ENCODE measurements around the gene MAN2B1. TPM values are rescaled to one million over a fixed set of nuclear protein-coding genes. Genes with fewer than 3 reads are reported as not detected.
"Not testable (repeated sequence)": the region's sequence is repeated elsewhere in the genome, so short reads cannot be mapped to it uniquely, and the experiment has no call there.

Gene MAN2B1
- polyA plus RNA-seq (ENCODE audit: insufficient read length in 4 of 4) = 10 to 100 TPM; 25.0 to 33.6 (median 30.1) TPM

DNA sequence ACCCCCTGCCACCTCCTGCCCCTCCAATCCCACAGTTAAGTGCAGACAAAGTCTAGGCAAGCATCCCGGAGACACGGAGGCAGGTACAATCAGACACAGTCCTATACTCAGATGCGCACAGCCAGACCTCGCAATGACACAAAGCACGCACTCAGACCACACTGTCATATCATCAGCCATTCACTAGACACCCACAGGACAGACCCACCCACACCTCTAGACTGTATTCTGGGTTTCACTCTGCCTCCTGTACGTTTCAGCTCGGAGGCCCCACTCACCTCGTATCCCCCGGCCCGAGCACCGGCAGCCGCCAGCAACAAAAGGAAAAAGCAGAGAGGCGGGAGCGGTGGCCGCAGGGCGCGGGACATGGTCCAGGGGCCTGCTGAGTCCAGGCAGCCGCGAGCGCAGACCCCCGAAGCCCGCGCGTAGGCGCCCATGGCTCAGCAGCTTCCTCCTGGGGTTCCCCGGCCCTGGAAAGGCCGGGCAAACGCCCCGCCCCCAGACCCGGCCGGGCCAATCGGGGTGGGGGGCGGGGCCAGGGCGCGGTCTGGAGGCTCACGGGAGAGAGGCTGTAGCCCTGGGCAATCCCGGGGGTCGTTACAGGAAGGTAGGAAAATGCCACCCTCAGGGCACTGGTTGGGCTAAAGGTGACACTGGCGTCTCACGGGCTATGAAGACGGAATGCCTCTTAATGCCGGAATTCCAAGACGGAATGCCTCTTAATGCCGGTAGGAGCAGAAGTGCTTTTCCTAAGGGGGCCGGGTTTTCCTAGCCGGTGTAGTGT lies at the start of gene MAN2B1, which contains the start of gene WDR83:
TSS of gene MAN2B1 (minus strand) at position 478 of the 784 bp plus-strand sequence. CDS start at position 437, 41 bp downstream.
TSS of gene WDR83 (plus strand) at position 543 of the 784 bp plus-strand sequence. CDS start 2,984 bp downstream, outside the sequence.
- DNase-seq (ENCODE audit: low read depth in 4 of 4, low spot score in 3 of 4) = peak in 2 of 4 donors; percentile 60 to 61

DNA sequence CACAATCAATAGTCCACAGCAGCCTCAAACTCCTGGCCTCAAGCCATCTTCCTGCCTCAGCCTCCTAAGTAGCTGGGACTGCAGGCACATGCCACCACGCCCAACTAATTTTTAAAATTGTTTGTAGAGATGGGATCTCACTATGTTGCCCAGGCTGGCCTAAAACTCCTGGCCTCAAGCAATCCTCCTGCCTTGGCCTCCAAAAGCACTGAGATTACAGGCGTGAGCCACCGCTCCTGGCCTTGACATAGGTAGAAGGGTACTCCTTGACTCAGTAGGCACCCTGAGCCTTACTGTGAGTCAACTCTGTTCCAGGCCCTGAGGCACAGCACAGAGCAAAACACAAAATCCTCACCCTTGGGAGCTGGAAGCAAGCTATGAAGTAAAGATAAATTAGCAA lies 49.4 kb upstream of the MAN2B1 start:
- no peak for DNase-seq (ENCODE audit: low read depth in 4 of 4, low spot score in 3 of 4)

DNA sequence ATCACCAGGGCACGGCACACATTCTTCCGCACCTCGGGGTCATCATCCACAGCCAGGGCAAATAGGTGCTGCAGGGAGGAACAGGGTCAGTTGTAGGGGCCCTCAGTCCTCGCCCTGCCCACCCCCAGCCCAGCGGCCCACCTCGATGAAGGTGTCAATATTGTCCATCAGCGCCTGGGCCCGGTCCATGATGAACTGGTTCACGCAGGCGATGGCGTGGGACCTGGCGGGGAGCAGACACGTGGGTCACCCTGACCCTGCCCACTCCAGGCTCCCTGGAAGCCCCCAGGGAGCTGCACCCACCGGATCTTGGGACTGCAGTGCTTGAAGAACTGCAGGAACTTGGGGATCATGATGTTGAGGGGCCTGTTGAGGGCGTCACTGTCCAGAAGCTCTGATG lies 48.6 kb upstream of the MAN2B1 start:
- no peak for DNase-seq (ENCODE audit: low read depth in 4 of 4, low spot score in 3 of 4)

GRCh38 chr19:12713304-12713703 lies 46.8 kb upstream of the MAN2B1 start:
- DNase-seq (ENCODE audit: low read depth in 4 of 4, low spot score in 3 of 4) = not testable (repeated sequence)

DNA sequence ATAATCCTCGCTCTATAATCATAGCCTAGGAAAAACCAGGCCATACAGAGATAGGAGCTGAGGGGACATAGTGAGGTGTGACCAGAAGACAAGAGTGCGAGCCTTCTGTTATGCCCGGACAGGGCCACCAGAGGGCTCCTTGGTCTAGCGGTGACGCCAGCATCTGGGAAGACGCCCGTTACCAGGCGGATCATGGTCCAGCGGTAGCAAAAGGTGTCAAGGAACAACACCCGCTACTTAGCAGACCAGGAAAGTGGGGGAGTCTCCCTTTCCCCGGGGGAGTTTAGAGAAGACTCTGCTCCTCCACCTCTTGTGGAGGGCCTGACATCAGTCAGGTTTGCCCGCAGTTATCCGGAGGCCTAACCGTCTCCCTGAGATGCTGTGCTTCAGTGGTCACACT lies 45.5 kb upstream of the MAN2B1 start:
- DNase-seq (ENCODE audit: low read depth in 4 of 4, low spot score in 3 of 4) = not testable (repeated sequence)

DNA sequence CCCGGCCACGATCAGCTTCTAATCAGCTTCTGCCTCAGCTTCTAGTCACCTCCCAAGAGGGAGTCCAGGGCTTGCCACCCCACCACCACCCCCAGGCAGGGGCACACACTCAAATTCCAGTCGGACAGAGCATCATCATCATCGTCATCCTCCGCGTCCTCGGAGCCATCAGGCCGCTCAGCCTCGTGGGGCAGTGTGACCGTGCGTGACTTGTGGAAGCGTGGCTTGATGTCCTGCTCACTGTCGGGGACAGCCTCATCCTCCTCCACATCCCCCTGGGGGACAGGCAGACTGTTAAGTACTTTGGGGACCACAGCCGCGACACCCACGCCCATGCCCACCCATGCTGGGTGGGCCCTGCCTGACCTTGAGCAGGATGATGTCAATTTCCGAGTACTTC lies 44.6 kb upstream of the MAN2B1 start:
- DNase-seq (ENCODE audit: low read depth in 4 of 4, low spot score in 3 of 4) = no peak

GRCh38 chr19:12708641-12709040 lies 42.1 kb upstream of the MAN2B1 start:
- DNase-seq (ENCODE audit: low read depth in 4 of 4, low spot score in 3 of 4) = no peak

DNA sequence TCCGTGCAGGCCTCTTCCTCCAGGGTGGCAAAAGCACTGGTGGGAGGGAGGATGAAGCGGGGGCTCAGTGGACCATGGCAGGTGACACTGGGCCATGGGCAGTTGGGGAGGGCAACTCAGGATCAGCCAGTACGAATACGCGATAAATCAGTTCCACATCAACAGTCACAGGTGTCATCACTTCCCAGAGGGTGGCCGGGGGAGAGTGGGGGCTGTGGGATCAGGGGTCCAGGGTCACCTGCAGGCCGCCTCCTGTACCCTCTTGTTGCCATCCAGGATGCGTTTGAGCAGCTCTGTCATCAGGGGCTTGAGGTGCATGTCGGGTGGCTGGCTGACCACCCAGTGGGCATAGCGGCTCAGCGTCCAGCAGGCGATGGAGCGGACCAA lies 39.8 kb upstream of the MAN2B1 start:
- DNase-seq (ENCODE audit: low read depth in 4 of 4, low spot score in 3 of 4) = no peak

GRCh38 chr19:12705654-12706331 lies 39.3 kb upstream of the MAN2B1 start:
- no peak for DNase-seq (ENCODE audit: low read depth in 4 of 4, low spot score in 3 of 4)

GRCh38 chr19:12705169-12705568 lies 38.6 kb upstream of the MAN2B1 start:
- no peak for DNase-seq (ENCODE audit: low read depth in 4 of 4, low spot score in 3 of 4)

DNA sequence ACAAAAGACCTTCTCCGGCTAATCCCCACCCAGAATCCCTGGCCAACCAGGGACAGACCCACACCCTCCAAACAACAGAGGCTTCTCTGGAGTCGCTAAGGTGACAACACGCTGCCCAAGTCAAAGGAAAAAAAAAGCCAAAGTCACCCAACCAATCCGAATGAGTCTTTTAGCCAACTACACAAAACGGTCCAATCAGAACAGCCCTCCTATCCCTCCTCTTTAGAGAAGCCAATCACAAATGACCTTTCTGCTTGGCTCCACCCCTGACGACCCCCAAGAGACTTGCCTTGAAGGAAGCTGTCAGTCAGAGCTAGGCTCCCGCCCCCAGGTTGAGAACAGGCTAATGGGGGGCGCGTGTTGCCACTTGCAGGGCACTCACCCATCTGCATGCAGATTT lies 36.5 kb upstream of the MAN2B1 start:
- DNase-seq (ENCODE audit: low read depth in 4 of 4, low spot score in 3 of 4) = no peak

DNA sequence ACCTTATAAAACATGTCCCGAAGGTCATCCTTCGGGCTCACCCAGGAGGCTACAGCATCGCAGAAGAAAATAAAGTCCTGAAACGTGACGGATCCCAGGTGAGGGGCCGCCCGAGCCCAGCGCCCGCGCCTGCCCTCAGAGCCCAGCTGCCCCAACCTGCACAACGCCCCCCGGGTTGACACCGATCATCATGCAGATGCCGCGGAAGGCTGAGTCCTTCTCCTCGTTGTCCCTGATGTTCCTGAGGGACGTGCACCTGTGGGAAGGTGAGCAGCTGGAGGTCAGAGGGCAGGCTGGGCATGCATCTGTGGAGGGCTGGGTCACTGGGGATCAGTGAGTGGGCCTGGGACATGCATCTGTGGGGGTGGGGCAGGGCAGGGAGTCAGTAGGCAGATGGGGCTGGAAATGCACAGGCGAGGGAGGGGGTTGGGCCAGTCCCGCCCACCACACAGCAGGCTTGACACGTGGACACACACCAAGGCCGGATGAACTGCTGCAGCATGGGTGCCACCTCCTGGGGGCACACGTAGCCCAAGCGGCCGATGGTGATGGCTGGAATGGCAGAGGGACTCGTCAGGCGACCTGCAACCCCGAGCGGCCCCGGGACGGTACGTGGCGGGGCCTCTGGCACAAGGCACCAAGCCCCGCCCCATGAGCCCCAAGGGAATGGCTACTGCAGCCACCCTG lies 35.2 kb upstream of the MAN2B1 start:
- no peak for DNase-seq (ENCODE audit: low read depth in 4 of 4, low spot score in 3 of 4)

DNA sequence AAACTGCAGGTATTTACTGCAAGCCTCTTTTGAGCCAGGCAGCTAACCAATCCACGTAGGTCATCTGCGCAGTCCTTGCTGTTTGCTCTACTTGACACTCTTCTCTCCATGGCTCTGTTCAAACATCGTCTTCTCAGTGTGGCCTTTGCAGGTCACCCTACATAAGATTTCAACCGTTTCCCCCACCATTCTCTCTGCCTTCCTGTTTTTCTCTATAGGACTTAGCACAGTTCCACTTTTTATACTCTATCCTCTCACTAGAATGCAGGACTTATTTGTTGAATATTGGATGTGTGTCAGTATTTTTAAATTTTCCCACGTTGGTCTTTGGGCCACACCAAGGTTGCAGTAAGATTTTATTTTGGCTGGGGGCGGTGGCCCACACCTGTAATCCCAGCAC lies 31.6 kb upstream of the MAN2B1 start:
- no peak for DNase-seq (ENCODE audit: low read depth in 4 of 4, low spot score in 3 of 4)

DNA sequence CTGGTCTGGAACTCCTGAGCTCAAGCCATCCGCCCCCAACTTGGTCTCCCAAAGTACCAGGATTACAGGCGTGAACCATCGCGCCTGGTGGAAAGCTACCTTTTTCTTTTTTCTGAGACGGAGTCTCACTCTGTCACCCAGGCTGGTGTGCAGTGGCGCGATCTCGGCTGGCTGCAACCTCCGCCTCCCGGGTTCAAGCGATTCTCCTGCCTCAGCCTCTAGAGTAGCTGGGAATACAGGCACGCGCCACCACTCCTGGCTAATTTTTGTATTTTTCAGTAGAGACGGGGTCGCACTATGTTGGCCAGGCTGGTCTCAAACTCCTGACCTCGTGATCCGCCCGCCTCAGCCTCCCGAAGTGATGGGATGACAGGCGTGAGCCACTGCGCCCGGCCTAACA lies 30.9 kb upstream of the MAN2B1 start:
- not testable (repeated sequence) for DNase-seq (ENCODE audit: low read depth in 4 of 4, low spot score in 3 of 4)

DNA sequence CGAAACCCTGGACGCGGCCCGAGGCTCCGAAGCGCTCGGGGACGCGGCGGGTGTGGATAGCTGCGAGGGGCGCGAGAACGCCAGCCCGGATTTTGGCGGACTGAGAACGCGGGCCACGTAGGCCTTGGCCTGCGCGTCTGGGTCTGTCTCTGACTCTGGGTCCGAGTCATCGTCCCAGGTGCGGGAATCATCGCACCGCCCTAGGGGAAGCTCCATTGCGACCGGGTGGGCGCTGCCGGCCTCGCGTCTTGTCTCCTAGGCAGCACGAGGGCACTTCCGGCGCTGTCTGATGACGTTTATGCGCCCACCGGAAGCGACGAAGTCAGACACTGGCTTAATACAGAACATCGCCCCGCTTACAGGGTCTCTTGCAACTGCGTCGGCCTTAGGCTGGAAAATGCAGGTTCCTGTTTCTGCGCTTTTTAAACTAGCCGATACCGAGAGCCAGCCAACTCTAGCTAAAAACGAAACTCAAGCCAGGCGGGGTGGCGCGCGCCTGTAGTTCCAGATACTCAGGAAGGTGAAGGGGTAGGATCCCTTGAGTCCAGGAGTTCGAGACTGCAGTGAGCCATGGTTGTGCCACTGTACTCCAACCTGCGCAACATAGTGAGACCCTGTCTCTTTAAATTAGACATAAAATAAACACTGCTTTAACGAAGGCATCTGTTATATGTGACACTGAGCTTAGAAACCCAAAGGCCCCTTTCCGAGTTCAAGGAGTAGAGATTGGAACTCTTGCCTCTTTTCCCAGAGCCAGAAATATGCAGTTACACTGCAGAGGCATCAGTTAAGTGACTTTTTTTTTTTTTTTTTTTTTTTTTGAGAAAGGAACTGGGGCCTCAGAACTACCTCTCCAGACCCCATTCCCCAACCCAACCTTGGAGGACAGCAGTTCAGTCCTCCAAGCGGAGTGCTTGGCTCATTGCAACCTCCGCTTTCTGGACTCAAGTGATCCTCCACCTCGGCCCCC lies 30.1 kb upstream of the MAN2B1 start, which contains the start of gene FBXW9:
TSS of gene FBXW9 (minus strand) at position 266 of the 970 bp plus-strand sequence. CDS start at position 216, 50 bp downstream.
- peak; percentile 86 to 94 (median 91) for DNase-seq (ENCODE audit: low read depth in 4 of 4, low spot score in 3 of 4)

DNA sequence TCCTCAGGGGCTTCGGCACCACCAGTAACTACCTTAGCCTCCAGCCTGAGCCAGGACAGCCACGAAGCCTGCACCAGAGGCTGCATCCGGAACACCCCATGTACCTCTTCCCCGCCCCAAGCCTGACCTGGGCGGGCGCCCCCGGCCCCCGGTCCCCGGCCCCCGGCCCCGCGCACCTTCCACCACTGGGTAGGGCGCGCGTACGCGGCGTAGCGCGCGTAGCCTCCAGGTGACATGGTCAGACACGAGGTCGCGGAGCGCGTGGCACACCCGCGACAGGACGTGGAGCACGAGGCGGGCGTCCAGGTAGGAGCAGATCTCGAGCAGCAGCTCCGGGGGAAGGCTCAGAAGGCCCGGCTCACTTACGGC lies 29.4 kb upstream of the MAN2B1 start:
- no peak for DNase-seq (ENCODE audit: low read depth in 4 of 4, low spot score in 3 of 4)

DNA sequence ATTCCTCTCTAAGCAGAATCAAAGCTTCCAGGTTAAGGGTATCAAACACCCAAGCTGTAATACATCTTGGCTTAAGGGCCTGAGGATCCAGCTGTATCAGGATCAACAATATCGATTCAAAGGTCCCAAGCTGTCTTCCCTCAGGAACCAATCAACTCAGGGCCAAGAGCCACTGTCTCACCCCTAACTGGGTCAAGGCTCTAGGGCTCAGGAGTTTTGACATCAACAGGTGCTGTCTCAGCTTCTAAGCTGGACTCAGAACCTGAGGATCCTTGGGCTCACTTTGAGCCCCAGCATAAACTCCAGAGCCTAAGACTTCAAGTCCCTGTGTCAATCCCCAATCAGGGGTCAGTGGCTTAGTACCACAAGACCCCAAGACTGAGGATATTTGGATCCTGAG lies 29.0 kb upstream of the MAN2B1 start:
- DNase-seq (ENCODE audit: low read depth in 4 of 4, low spot score in 3 of 4) = no peak

DNA sequence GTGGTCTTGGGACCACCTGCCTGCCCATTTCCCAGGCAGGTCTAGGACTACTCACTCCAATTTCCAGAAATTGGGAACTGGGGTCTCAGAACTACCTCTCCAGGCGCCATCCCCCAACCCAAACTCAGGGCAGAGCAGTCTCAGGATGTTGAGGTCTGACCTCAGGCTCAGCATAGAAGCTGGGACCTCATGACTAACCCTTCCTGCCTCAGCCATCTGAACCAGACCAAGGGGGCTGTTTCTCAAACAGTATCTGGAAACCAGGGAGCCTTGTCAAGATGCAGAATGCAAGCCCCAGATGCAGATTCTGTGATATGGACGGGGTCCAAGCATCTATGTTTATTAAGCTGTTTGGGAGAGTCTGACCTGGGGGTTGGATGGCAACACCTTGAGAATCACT lies 28.6 kb upstream of the MAN2B1 start:
- no peak for DNase-seq (ENCODE audit: low read depth in 4 of 4, low spot score in 3 of 4)

DNA sequence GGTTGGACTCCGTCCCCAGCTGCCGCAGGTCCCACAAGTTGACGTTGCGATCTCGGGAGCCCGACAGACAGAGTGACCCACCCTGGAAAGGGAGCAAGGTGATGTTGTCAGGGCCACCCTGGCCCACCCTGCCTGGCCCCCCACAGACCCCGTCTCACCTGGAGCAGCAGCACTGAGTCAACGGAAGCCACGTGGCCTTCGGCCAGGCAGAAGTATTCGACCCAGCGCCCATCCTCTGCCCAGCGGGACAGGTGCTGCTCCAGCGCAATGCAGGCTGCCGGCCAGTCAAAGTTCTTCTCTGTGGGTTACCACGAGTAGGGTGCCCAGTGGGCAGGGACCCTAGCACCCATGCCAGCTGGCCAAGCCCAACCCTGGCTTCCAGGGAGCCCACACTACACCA lies 28.1 kb upstream of the MAN2B1 start:
- no peak for DNase-seq (ENCODE audit: low read depth in 4 of 4, low spot score in 3 of 4)

DNA sequence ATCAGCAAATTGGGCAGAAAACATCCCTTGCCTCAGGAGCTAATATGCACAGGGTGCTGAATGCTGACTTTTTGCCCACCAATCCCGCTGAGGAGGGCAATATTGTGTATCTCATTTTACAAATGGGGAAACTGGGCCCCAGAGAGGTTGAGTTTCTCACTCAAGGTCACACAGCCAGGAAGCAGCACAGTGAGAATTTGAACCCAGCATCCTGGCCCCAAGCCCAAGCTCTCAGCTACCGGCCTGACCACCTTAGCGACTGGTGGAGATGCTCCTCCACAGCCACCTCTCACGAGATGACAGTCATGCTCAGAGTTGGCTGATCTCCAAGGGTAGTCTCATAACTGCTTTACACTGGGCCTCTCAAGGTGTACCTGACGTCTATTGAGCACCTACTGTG lies 26.4 kb upstream of the MAN2B1 start:
- DNase-seq (ENCODE audit: low read depth in 4 of 4, low spot score in 3 of 4) = no peak

Data from left renal pelvis (tissue), 4 donors.